GM19025 (cell line): Measurements from ENCODE around the gene HMOX2.

Experiments
- ATAC-seq: cut with Tn5 transposase; IDR thresholded peaks from one replicate; pipeline ENCODE4 v1.9.1; 2021; ENCODE audit warnings: mild to moderate bottlenecking, low read depth, moderate library complexity; ENCODE audit not compliant: unreplicated experiment

Gene HMOX2

GRCh38 chr16:4463522-4464163 lies 12.6 kb upstream of the HMOX2 start:
- no peak for ATAC-seq

- no peak for ATAC-seq
Measured at GRCh38 chr16:4465977-4466779, 10.0 kb upstream of the HMOX2 start.

GRCh38 chr16:4467916-4468315 lies 8.3 kb upstream of the HMOX2 start:
- ATAC-seq = no peak

- no peak for ATAC-seq
Measured at GRCh38 chr16:4468972-4469371, 7.2 kb upstream of the HMOX2 start.

GRCh38 chr16:4471869-4472268 lies 4.3 kb upstream of the HMOX2 start:
- no peak for ATAC-seq

- ATAC-seq = no peak
Measured at GRCh38 chr16:4472880-4473279, 3.3 kb upstream of the HMOX2 start.

GRCh38 chr16:4474192-4474961 lies 1.8 kb upstream of the HMOX2 start, which contains the start of gene NMRAL1:
TSS of gene NMRAL1 (minus strand) at chr16:4474625. CDS start at chr16:4474132, 493 bp downstream.
- peak; percentile 36 for ATAC-seq

GRCh38 chr16:4477966-4478365 lies 1.8 kb downstream of the HMOX2 start:
- ATAC-seq = no peak

GRCh38 chr16:4481526-4481925 lies 5.3 kb downstream of the HMOX2 start:
- ATAC-seq = no peak

- ATAC-seq = no peak
Measured at GRCh38 chr16:4481963-4482362, 5.8 kb downstream of the HMOX2 start.

GRCh38 chr16:4486126-4486893 lies 10.1 kb downstream of the HMOX2 start:
- ATAC-seq = no peak

- ATAC-seq = no peak
Measured at GRCh38 chr16:4487955-4488498, 11.8 kb downstream of the HMOX2 start.

- no peak for ATAC-seq
Measured at GRCh38 chr16:4488499-4488967, 12.3 kb downstream of the HMOX2 start.

- no peak for ATAC-seq
Measured at GRCh38 chr16:4489030-4489429, 12.8 kb downstream of the HMOX2 start.

GRCh38 chr16:4491898-4492297 lies 15.7 kb downstream of the HMOX2 start:
- ATAC-seq = no peak

- ATAC-seq = no peak
Measured at GRCh38 chr16:4494746-4495490, 18.7 kb downstream of the HMOX2 start.

- no peak for ATAC-seq
Measured at GRCh38 chr16:4495766-4496165, 19.6 kb downstream of the HMOX2 start.

- ATAC-seq = no peak
Measured at GRCh38 chr16:4496305-4496704, 20.1 kb downstream of the HMOX2 start.

- no peak for ATAC-seq
Measured at GRCh38 chr16:4498546-4499195, 22.5 kb downstream of the HMOX2 start.
